WTC11 (cell line): Measurements from ENCODE around the gene GSC2.

Experiments used
- ATF3 ChIP-seq: sonication (generic); formaldehyde crosslinking; conservative IDR thresholded peaks from 2 replicates; pipeline ENCODE4 v1.8.1; 2022; ENCODE audit warnings: mild to moderate bottlenecking, missing genetic modification reagents
- CBFB ChIP-seq: sonication (generic); formaldehyde crosslinking; IDR thresholded peaks from 2 replicates; pipeline ENCODE4 v1.8.1; 2022; ENCODE audit warnings: mild to moderate bottlenecking, low read depth, missing genetic modification reagents
- E2F1 ChIP-seq: sonication (generic); formaldehyde crosslinking; IDR thresholded peaks from 2 replicates; pipeline ENCODE4 v1.8.0; 2022; ENCODE audit warnings: mild to moderate bottlenecking, missing genetic modification reagents
- ETV6 ChIP-seq: sonication (generic); formaldehyde crosslinking; IDR thresholded peaks from 2 replicates; pipeline ENCODE4 v1.8.1; 2022; ENCODE audit warnings: mild to moderate bottlenecking, missing genetic modification reagents
- JUN ChIP-seq: sonication (generic); formaldehyde crosslinking; IDR thresholded peaks from 2 replicates; pipeline ENCODE4 v1.8.0; 2023; ENCODE audit warnings: mild to moderate bottlenecking, missing genetic modification reagents
- MAX ChIP-seq: sonication (generic); formaldehyde crosslinking; IDR thresholded peaks from 2 replicates; pipeline ENCODE4 v1.8.0; 2022; ENCODE audit warnings: mild to moderate bottlenecking, missing genetic modification reagents
- NFE2L1 ChIP-seq: sonication (generic); formaldehyde crosslinking; IDR thresholded peaks from 2 replicates; pipeline ENCODE4 v1.8.1; 2023; ENCODE audit warnings: missing genetic modification reagents
- SP1 ChIP-seq: sonication (generic); formaldehyde crosslinking; conservative IDR thresholded peaks from 2 replicates; pipeline ENCODE4 v1.8.1; 2022; ENCODE audit warnings: missing genetic modification reagents
- ZBTB21 ChIP-seq: sonication (generic); formaldehyde crosslinking; IDR thresholded peaks from 2 replicates; pipeline ENCODE4 v1.8.1; 2023; ENCODE audit warnings: mild to moderate bottlenecking, missing genetic modification reagents, borderline replicate concordance
- ZMAT4 ChIP-seq: fragments of 250-450 bp; sonication (Bioruptor Pico); IDR thresholded peaks from 2 replicates; pipeline ENCODE4 v1.9.0; 2021; ENCODE audit warnings: mild to moderate bottlenecking
- ZNF121 ChIP-seq: sonication (generic); formaldehyde crosslinking; IDR thresholded peaks from 2 replicates; pipeline ENCODE4 v1.8.0; 2023; ENCODE audit warnings: missing genetic modification reagents
- ZNF416 ChIP-seq: fragments of 250-450 bp; sonication (Bioruptor Pico); IDR thresholded peaks from 2 replicates; pipeline ENCODE4 v1.9.0; 2021; ENCODE audit warnings: mild to moderate bottlenecking, inconsistent platforms
- TF ChIP-seq, protein P1 (sequence below): fragments of 200-600 bp; IDR thresholded peaks from 2 replicates; pipeline ENCODE4 v1.8.0; 2022; ENCODE audit warnings: antibody characterized with exemption
- TF ChIP-seq, protein P2 (sequence below): sonication (generic); formaldehyde crosslinking; IDR thresholded peaks from 2 replicates; pipeline ENCODE4 v1.8.0; 2022; ENCODE audit warnings: missing genetic modification reagents

DNA sequence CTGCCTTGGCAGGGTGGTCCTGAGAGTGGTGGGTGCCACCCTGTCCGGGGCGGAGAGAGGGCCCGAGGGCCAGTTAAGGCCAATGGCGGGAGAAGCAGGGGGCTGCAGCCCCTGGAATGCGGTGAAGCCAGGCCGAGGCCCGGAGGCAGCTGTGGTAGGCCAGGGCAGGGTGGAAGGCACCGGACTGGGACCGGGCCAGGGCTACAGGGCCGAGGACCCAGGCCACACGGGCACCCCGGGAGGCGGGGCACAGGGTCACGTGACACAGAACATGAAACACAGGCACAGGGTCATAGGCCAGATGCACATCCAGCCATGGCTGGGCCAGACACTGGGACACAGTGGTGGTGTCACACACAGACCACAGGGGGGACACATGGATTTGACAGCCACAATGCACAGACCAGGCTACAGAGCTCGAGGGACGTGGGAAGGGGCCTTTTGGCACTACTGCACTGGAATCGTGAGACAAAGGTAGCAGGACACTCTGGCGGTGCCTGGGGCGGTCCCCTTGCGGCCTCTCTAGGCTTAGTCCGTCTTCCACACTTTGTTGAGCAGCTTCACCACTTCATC is 25.6 kb upstream of the GSC2 start:
- TF ChIP-seq ATF3 (no peak), JUN (CRISPR knock-in tag) (no peak), E2F1 (CRISPR knock-in tag) (no peak), ETV6 (0 out of 2 replicates have a peak, but pooled peaks have one; percentile 15), MAX (CRISPR knock-in tag) (no peak), ZBTB21 (no peak), CBFB (no peak), NFE2L1 (CRISPR knock-in tag) (no peak), ZMAT4 (CRISPR knock-in tag) (no peak), SP1 (CRISPR knock-in tag) (no peak), ZNF416 (no peak), ZNF121 (no peak)
- TF ChIP-seq, protein P1, sequence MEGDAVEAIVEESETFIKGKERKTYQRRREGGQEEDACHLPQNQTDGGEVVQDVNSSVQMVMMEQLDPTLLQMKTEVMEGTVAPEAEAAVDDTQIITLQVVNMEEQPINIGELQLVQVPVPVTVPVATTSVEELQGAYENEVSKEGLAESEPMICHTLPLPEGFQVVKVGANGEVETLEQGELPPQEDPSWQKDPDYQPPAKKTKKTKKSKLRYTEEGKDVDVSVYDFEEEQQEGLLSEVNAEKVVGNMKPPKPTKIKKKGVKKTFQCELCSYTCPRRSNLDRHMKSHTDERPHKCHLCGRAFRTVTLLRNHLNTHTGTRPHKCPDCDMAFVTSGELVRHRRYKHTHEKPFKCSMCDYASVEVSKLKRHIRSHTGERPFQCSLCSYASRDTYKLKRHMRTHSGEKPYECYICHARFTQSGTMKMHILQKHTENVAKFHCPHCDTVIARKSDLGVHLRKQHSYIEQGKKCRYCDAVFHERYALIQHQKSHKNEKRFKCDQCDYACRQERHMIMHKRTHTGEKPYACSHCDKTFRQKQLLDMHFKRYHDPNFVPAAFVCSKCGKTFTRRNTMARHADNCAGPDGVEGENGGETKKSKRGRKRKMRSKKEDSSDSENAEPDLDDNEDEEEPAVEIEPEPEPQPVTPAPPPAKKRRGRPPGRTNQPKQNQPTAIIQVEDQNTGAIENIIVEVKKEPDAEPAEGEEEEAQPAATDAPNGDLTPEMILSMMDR = no peak
- TF ChIP-seq, protein P2, sequence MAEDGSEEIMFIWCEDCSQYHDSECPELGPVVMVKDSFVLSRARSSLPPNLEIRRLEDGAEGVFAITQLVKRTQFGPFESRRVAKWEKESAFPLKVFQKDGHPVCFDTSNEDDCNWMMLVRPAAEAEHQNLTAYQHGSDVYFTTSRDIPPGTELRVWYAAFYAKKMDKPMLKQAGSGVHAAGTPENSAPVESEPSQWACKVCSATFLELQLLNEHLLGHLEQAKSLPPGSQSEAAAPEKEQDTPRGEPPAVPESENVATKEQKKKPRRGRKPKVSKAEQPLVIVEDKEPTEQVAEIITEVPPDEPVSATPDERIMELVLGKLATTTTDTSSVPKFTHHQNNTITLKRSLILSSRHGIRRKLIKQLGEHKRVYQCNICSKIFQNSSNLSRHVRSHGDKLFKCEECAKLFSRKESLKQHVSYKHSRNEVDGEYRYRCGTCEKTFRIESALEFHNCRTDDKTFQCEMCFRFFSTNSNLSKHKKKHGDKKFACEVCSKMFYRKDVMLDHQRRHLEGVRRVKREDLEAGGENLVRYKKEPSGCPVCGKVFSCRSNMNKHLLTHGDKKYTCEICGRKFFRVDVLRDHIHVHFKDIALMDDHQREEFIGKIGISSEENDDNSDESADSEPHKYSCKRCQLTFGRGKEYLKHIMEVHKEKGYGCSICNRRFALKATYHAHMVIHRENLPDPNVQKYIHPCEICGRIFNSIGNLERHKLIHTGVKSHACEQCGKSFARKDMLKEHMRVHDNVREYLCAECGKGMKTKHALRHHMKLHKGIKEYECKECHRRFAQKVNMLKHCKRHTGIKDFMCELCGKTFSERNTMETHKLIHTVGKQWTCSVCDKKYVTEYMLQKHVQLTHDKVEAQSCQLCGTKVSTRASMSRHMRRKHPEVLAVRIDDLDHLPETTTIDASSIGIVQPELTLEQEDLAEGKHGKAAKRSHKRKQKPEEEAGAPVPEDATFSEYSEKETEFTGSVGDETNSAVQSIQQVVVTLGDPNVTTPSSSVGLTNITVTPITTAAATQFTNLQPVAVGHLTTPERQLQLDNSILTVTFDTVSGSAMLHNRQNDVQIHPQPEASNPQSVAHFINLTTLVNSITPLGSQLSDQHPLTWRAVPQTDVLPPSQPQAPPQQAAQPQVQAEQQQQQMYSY (CRISPR knock-in tag) = no peak
